ENCODE measurements around the gene UVRAG.

Gene UVRAG

DNA sequence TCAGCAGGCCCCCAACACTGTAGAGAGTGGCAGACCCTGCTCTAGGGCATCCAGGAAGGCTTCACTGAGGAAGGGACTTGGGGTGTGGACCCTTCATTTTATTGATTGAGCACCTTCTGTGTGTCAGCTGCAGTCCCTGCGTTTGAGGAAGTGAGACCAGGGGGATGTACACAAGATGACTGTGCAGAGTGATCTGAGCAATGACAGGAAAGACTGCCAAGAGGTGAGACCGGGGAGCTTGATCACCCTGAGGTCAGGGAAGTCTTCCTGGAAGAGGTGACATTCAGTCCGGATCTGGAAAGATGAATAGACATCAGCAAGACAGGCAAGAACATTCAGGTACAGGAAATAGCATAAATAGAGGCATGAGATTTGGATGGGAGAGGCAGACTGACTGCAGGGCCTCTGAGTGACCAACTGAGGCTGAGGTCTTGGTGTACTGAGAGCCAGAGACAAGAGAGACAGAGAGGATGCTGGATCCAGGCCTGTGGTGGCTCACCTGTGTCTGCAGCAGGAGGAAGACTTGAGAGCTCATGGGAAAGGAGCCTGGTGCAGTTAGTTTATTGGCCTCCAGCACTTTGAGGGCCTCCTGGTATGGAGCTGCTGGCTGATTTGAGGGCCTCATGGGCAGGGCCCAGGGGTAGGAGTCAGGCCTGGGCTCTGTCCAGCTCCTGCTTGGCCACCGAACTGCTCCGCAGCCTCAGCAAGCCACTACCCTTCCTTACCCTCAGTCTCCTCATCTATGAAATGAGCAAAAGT is 41.2 kb upstream of the UVRAG start:
- Histone ChIP-seq H3K27me3 (ENCODE audit: control insufficient read depth in 5 of 5, insufficient read depth in 4 of 5, low read length in 5 of 5) (no peaks in the 10 kb centered on the region), H3K4me1 (ENCODE audit: control insufficient read depth in 5 of 5, insufficient read depth in 5 of 5, low read length in 5 of 5) (peaks cover 6 to 94% (median 89%) of the 10 kb centered on the region in 5 donors), H3K27ac (ENCODE audit: low read depth, low read length) (peak overlapping the region; percentile 96), H3K9ac (ENCODE audit: low read length in 5 of 5) (peak overlapping the region in 3 of 5 donors; percentile 22 to 63 (median 57)), H3K9me3 (ENCODE audit: control insufficient read depth in 5 of 5, low read length in 5 of 5) (no peaks in the 10 kb centered on the region), H3K4me3 (ENCODE audit: low read depth in 1 of 5, low read length in 5 of 5) (peak overlapping the region in 3 of 5 donors; percentile 6 to 40 (median 14)), H3K36me3 (ENCODE audit: control insufficient read depth in 5 of 5, insufficient read depth in 5 of 5, low read length in 5 of 5) (peaks cover 0 to 48% (median 26%) of the 10 kb centered on the region in 5 donors)

GRCh38 chr11:75775056-75775455 is 40.0 kb upstream of the UVRAG start:
- Histone ChIP-seq H3K9ac (ENCODE audit: low read length in 5 of 5) (peak overlapping the region in 2 of 5 donors; percentile 11 to 21), H3K27ac (ENCODE audit: low read depth, low read length) (peak overlapping the region; percentile 96), H3K36me3 (ENCODE audit: control insufficient read depth in 5 of 5, insufficient read depth in 5 of 5, low read length in 5 of 5) (peaks cover 0 to 55% (median 35%) of the 10 kb centered on the region in 5 donors), H3K27me3 (ENCODE audit: control insufficient read depth in 5 of 5, insufficient read depth in 4 of 5, low read length in 5 of 5) (no peaks in the 10 kb centered on the region), H3K4me3 (ENCODE audit: low read depth in 1 of 5, low read length in 5 of 5) (no peak overlapping the region), H3K4me1 (ENCODE audit: control insufficient read depth in 5 of 5, insufficient read depth in 5 of 5, low read length in 5 of 5) (peaks cover 6 to 93% (median 80%) of the 10 kb centered on the region in 5 donors), H3K9me3 (ENCODE audit: control insufficient read depth in 5 of 5, low read length in 5 of 5) (no peaks in the 10 kb centered on the region)

- Histone ChIP-seq H3K4me3 (ENCODE audit: low read depth in 1 of 5, low read length in 5 of 5) (no peak overlapping the region), H3K9me3 (ENCODE audit: control insufficient read depth in 5 of 5, low read length in 5 of 5) (no peaks in the 10 kb centered on the region), H3K27me3 (ENCODE audit: control insufficient read depth in 5 of 5, insufficient read depth in 4 of 5, low read length in 5 of 5) (no peaks in the 10 kb centered on the region), H3K9ac (ENCODE audit: low read length in 5 of 5) (peak overlapping the region in 1 of 5 donors; percentile 42), H3K4me1 (ENCODE audit: control insufficient read depth in 5 of 5, insufficient read depth in 5 of 5, low read length in 5 of 5) (peaks cover 6 to 91% (median 68%) of the 10 kb centered on the region in 5 donors), H3K36me3 (ENCODE audit: control insufficient read depth in 5 of 5, insufficient read depth in 5 of 5, low read length in 5 of 5) (peaks cover 0 to 69% (median 39%) of the 10 kb centered on the region in 5 donors), H3K27ac (ENCODE audit: low read depth, low read length) (peak overlapping the region; percentile 96)
Observed at GRCh38 chr11:75776546-75776945, 38.5 kb upstream of the UVRAG start.

DNA sequence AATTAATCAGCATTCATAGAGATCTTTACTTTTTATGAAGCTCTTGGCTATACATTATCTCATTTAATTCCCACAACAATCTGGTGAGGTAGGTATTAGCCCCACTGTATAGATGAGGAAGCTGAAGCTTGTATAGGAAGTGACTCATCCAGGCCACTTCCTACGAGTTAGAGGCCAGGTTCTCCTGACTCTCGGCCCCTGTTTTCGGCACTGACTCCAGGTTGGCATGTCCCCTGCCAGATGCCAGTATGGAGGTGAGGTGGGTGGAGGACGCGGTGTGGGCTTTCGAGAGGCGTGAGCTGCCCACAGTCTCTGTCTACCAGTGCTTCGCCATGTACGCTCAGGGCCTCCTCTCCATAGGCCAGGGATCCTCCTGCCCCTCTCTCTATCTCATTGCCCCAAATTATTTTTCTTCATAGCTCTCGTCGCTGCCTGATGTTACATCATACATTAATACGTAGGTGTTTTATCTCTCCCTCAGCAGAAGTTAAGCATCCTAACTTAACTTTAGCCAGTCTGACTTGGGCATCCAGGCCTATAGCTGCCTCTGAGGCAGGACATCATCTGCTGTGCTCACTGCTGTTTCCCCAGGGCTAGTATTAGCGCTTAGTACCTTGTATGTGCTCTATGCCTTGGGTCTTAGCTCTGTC is 37.4 kb upstream of the UVRAG start:
- no peaks in the 10 kb centered on the region for H3K27me3 ChIP-seq (ENCODE audit: control insufficient read depth in 5 of 5, insufficient read depth in 4 of 5, low read length in 5 of 5)
- peaks cover 3 to 92% (median 59%) of the 10 kb centered on the region in 5 donors for H3K4me1 ChIP-seq (ENCODE audit: control insufficient read depth in 5 of 5, insufficient read depth in 5 of 5, low read length in 5 of 5)
- H3K27ac ChIP-seq (ENCODE audit: low read depth, low read length): peak overlapping the region; percentile 96
- H3K9me3 ChIP-seq (ENCODE audit: control insufficient read depth in 5 of 5, low read length in 5 of 5): no peaks in the 10 kb centered on the region
- peaks cover 0 to 79% (median 44%) of the 10 kb centered on the region in 5 donors for H3K36me3 ChIP-seq (ENCODE audit: control insufficient read depth in 5 of 5, insufficient read depth in 5 of 5, low read length in 5 of 5)
- H3K9ac ChIP-seq (ENCODE audit: low read length in 5 of 5): peak overlapping the region in 3 of 5 donors; percentile 5 to 54 (median 42)
- H3K4me3 ChIP-seq (ENCODE audit: low read depth in 1 of 5, low read length in 5 of 5): no peak overlapping the region

DNA sequence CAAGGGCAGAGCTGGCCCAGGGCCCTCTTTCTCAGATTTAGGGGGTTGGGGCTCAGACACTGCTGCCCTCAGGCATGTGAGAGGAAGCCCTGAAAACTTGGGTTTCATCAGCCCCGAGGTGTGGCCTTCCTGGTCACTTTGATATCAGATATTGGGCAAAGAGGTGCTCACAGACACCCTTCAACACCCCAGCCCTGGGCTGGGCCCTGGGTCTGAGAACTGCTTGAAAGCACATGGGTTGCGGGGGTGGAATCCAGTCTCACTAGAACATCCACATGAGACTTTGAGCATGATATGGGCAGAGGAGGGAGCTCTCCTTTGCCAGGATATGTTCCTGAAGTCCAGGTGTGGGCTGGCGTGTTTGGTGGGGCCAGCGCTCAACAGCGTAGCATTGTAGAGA is 36.0 kb upstream of the UVRAG start:
- H3K4me3 ChIP-seq (ENCODE audit: low read depth in 1 of 5, low read length in 5 of 5): no peak overlapping the region
- H3K9ac ChIP-seq (ENCODE audit: low read length in 5 of 5): peak overlapping the region in 3 of 5 donors; percentile 17 to 26 (median 24)
- no peaks in the 10 kb centered on the region for H3K9me3 ChIP-seq (ENCODE audit: control insufficient read depth in 5 of 5, low read length in 5 of 5)
- no peaks in the 10 kb centered on the region for H3K27me3 ChIP-seq (ENCODE audit: control insufficient read depth in 5 of 5, insufficient read depth in 4 of 5, low read length in 5 of 5)
- peaks cover 0 to 86% (median 49%) of the 10 kb centered on the region in 5 donors for H3K36me3 ChIP-seq (ENCODE audit: control insufficient read depth in 5 of 5, insufficient read depth in 5 of 5, low read length in 5 of 5)
- H3K4me1 ChIP-seq (ENCODE audit: control insufficient read depth in 5 of 5, insufficient read depth in 5 of 5, low read length in 5 of 5): peaks cover 0 to 81% (median 45%) of the 10 kb centered on the region in 5 donors
- H3K27ac ChIP-seq (ENCODE audit: low read depth, low read length): peak overlapping the region; percentile 58

DNA sequence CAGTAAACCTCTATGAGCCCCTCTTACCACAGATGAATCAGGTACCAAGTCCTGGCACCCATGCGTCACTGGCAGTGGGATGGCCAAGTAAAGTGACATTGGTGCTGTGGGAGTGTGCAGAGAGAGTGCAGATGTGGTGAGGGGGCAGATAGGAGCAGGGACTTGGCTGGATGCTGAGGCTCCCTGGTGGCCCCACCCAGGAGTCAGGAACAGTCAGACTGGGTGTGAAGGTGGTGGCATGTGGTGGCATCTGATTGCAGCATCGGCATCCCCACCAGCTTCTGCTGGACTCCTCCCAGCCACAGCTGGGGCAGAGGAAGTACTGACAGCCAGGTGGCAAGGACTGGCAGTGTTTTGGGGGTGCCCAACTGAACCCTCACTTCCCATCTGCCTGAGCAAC is 35.0 kb upstream of the UVRAG start:
- H3K27ac ChIP-seq (ENCODE audit: low read depth, low read length): peak overlapping the region; percentile 58
- H3K4me1 ChIP-seq (ENCODE audit: control insufficient read depth in 5 of 5, insufficient read depth in 5 of 5, low read length in 5 of 5): peaks cover 0 to 78% (median 36%) of the 10 kb centered on the region in 5 donors
- H3K4me3 ChIP-seq (ENCODE audit: low read depth in 1 of 5, low read length in 5 of 5): no peak overlapping the region
- H3K9me3 ChIP-seq (ENCODE audit: control insufficient read depth in 5 of 5, low read length in 5 of 5): no peaks in the 10 kb centered on the region
- peaks cover 0 to 88% (median 57%) of the 10 kb centered on the region in 5 donors for H3K36me3 ChIP-seq (ENCODE audit: control insufficient read depth in 5 of 5, insufficient read depth in 5 of 5, low read length in 5 of 5)
- no peaks in the 10 kb centered on the region for H3K27me3 ChIP-seq (ENCODE audit: control insufficient read depth in 5 of 5, insufficient read depth in 4 of 5, low read length in 5 of 5)
- peak overlapping the region in 2 of 5 donors; percentile 26 to 38 for H3K9ac ChIP-seq (ENCODE audit: low read length in 5 of 5)

GRCh38 chr11:75780888-75781287 is 34.1 kb upstream of the UVRAG start:
- Histone ChIP-seq H3K9me3 (ENCODE audit: control insufficient read depth in 5 of 5, low read length in 5 of 5) (no peaks in the 10 kb centered on the region), H3K27ac (ENCODE audit: low read depth, low read length) (no peak overlapping the region), H3K4me3 (ENCODE audit: low read depth in 1 of 5, low read length in 5 of 5) (no peak overlapping the region), H3K9ac (ENCODE audit: low read length in 5 of 5) (no peak overlapping the region), H3K27me3 (ENCODE audit: control insufficient read depth in 5 of 5, insufficient read depth in 4 of 5, low read length in 5 of 5) (no peaks in the 10 kb centered on the region), H3K4me1 (ENCODE audit: control insufficient read depth in 5 of 5, insufficient read depth in 5 of 5, low read length in 5 of 5) (peaks cover 0 to 76% (median 34%) of the 10 kb centered on the region in 5 donors), H3K36me3 (ENCODE audit: control insufficient read depth in 5 of 5, insufficient read depth in 5 of 5, low read length in 5 of 5) (peaks cover 0 to 88% (median 61%) of the 10 kb centered on the region in 5 donors)

- Histone ChIP-seq H3K4me1 (ENCODE audit: control insufficient read depth in 5 of 5, insufficient read depth in 5 of 5, low read length in 5 of 5) (peaks cover 0 to 76% (median 31%) of the 10 kb centered on the region in 5 donors), H3K9ac (ENCODE audit: low read length in 5 of 5) (no peak overlapping the region), H3K27ac (ENCODE audit: low read depth, low read length) (peak overlapping the region; percentile 37), H3K36me3 (ENCODE audit: control insufficient read depth in 5 of 5, insufficient read depth in 5 of 5, low read length in 5 of 5) (peaks cover 0 to 88% (median 61%) of the 10 kb centered on the region in 5 donors), H3K9me3 (ENCODE audit: control insufficient read depth in 5 of 5, low read length in 5 of 5) (no peaks in the 10 kb centered on the region), H3K27me3 (ENCODE audit: control insufficient read depth in 5 of 5, insufficient read depth in 4 of 5, low read length in 5 of 5) (no peaks in the 10 kb centered on the region), H3K4me3 (ENCODE audit: low read depth in 1 of 5, low read length in 5 of 5) (no peak overlapping the region)
Observed at GRCh38 chr11:75781296-75781695, 33.7 kb upstream of the UVRAG start.

- no peaks in the 10 kb centered on the region for H3K27me3 ChIP-seq (ENCODE audit: control insufficient read depth in 5 of 5, insufficient read depth in 4 of 5, low read length in 5 of 5)
- peaks cover 0 to 88% (median 59%) of the 10 kb centered on the region in 5 donors for H3K36me3 ChIP-seq (ENCODE audit: control insufficient read depth in 5 of 5, insufficient read depth in 5 of 5, low read length in 5 of 5)
- H3K4me1 ChIP-seq (ENCODE audit: control insufficient read depth in 5 of 5, insufficient read depth in 5 of 5, low read length in 5 of 5): peaks cover 0 to 73% (median 26%) of the 10 kb centered on the region in 5 donors
- peak overlapping the region in 1 of 5 donors; percentile 6 for H3K9ac ChIP-seq (ENCODE audit: low read length in 5 of 5)
- no peak overlapping the region for H3K4me3 ChIP-seq (ENCODE audit: low read depth in 1 of 5, low read length in 5 of 5)
- H3K9me3 ChIP-seq (ENCODE audit: control insufficient read depth in 5 of 5, low read length in 5 of 5): no peaks in the 10 kb centered on the region
- H3K27ac ChIP-seq (ENCODE audit: low read depth, low read length): peak overlapping the region; percentile 37
Observed at GRCh38 chr11:75781831-75782230, 33.2 kb upstream of the UVRAG start.
